ENCODE data around the gene TRIP6. TPM values are rescaled to one million over a fixed set of nuclear protein-coding genes. Genes with fewer than 3 reads are reported as not detected.
A peak's percentile ranks its signal among the peaks of the same experiment; 100 is the strongest.

TRIP6 gene
- total and polyA plus RNA-seq, 2 experiments from 2014 or later: 57.5 to 70.3 TPM

DNA sequence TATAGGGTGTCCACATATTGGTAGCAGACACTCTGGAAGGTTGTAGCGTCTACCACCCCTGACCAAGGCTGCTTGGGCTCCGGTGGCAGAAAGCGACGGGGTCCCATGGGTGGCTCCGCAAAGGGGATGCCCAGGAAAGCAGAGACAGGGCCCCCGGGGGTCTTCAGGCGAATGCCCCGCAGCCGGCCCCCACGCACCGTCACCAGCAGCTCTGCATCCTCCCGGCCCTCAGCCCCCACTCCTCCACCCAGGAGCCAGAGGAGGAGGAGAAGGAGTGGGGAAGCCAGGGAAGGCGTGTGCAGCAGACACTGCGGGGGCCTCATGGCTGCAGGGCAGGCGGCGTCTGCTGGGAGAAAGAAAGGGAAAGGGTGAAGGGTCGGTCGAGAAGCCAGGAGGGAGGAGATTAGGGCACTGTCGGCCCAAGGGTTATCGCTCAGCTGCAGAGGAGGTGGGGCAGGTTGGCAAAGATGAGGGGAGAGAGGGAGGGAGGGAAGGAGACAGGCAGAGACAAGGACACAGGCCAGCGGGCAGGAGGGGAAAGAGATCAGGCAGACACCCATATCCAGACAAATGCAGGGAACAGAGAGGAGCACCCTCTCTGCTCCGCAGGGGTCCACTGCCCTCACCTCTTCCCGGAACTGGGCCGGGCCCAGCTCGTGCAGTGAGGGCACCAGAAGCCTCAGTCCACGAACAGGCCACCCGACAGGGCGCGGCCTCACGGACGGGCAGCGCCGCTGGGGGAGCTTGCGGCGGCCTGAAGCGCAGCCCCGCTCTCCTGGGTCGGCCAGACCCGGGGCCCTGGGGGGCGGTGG is 26.9 kb downstream of the TRIP6 start:
- no peaks in the 10 kb centered on the region for H3K9me3 ChIP-seq (ENCODE audit: low read depth)
- TF ChIP-seq, protein P1, sequence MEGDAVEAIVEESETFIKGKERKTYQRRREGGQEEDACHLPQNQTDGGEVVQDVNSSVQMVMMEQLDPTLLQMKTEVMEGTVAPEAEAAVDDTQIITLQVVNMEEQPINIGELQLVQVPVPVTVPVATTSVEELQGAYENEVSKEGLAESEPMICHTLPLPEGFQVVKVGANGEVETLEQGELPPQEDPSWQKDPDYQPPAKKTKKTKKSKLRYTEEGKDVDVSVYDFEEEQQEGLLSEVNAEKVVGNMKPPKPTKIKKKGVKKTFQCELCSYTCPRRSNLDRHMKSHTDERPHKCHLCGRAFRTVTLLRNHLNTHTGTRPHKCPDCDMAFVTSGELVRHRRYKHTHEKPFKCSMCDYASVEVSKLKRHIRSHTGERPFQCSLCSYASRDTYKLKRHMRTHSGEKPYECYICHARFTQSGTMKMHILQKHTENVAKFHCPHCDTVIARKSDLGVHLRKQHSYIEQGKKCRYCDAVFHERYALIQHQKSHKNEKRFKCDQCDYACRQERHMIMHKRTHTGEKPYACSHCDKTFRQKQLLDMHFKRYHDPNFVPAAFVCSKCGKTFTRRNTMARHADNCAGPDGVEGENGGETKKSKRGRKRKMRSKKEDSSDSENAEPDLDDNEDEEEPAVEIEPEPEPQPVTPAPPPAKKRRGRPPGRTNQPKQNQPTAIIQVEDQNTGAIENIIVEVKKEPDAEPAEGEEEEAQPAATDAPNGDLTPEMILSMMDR (IDR thresholded peaks at IDR 0.05; ENCODE audit: poor library complexity): no peak
- no peak for TF ChIP-seq EZH2 (IDR thresholded peaks at IDR 0.05; ENCODE audit: borderline replicate concordance)
- no peak for TF ChIP-seq EZH2phosphoT487 (IDR thresholded peaks at IDR 0.05; ENCODE audit: low read depth, severe bottlenecking, unreplicated experiment)
- H4K20me1 ChIP-seq (ENCODE audit: insufficient read depth, poor library complexity, severe bottlenecking): no peaks in the 10 kb centered on the region
- H3K36me3 ChIP-seq (replicated peaks; ENCODE audit: insufficient read depth, low read depth): no peaks in the 10 kb centered on the region
- DNase-seq (ENCODE audit: low spot score): no peak
- no peak overlapping the region for H3K27ac ChIP-seq
- WGBS (ENCODE audit: low lambda C conversion rate, missing lambda C conversion rate): 45% methylated on average over 31 of the region's 40 CpGs
- H3K4me3 ChIP-seq: no peak overlapping the region
- H3K4me1 ChIP-seq (ENCODE audit: insufficient read depth): peaks cover 29% of the 10 kb centered on the region
- no peak overlapping the region for H2AFZ ChIP-seq
- peaks cover 14% of the 10 kb centered on the region for H3K27me3 ChIP-seq
- H3K79me2 ChIP-seq: peaks cover under 1% of the 10 kb centered on the region
- peak overlapping the region; percentile 100 for H3K4me2 ChIP-seq
- H3K9me2 ChIP-seq (replicated peaks; ENCODE audit: insufficient read depth): no peaks in the 10 kb centered on the region

DNA sequence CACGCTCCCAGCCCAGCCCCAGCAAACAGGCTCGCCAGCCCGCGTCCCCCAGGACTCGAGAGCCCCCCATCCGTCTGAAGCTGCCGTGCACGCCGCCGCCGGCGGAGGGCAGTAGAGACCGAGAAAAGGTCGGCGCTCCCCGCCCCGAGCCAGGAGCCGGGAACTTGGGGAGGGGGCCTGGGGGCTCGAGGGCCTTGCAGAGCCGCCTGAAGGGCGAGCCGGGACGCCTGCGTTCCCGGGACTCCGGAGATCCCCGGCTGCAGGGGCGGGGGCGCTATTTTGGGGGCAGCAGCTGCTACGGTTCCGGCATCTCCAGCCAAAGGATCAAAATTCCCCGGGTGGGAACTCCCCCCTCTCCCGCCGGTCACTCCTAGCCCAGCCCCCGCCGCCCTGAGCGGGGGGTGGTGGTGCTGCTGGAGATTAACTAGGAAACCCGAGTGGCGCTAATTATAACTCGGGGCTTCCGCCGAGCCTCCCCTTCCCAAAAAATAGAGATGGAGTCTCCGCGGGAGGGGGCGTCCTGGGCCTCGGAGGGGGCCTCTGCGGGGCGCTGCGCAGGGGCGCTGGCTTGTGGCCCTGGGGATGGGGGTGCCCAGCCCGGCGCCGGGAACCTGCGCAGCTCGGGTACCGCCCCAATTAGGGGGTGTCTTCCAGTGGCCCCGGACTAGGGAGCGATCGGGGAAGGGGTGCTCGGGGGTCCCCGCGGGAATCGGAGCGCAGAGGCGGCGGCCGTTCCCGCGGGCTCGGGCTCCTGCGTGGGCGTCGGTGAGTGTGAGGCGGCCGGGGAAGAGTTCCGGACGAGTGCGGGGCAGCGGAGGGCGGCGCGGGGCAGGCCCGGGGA is 27.9 kb downstream of the TRIP6 start:
- Histone ChIP-seq H3K27ac (no peak overlapping the region), H3K4me1 (ENCODE audit: insufficient read depth) (peaks cover 28% of the 10 kb centered on the region)

DNA sequence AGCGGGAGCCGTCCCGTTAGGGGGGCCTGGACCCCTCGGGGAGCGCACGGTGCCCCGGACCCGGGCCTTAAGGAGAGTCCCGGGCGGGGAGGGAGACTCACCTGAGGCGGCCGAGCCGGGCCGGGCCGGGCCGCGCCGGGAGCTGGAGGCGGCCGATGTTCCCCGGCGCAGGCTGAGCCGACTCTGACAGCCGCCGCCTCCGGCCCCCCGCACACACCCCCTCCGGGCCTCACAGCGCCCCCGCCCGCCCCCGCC is 28.4 kb downstream of the TRIP6 start, which contains the start of gene ACHE:
Gene ACHE, minus strand, starts transcription at position 188 of the 255 bp plus-strand sequence. CDS start 1,656 bp downstream, outside the sequence.
- Histone ChIP-seq H3K9me2 (replicated peaks; ENCODE audit: insufficient read depth) (no peaks in the 10 kb centered on the region), H3K27ac (peak within 1 kb of the TSS; percentile 62), H3K36me3 (replicated peaks; ENCODE audit: insufficient read depth, low read depth) (no peaks in the 10 kb centered on the region), H4K20me1 (ENCODE audit: insufficient read depth, poor library complexity, severe bottlenecking) (no peaks in the 10 kb centered on the region), H3K27me3 (peaks cover 14% of the 10 kb centered on the region), H2AFZ (peak within 1 kb of the TSS; percentile 66), H3K4me2 (peak within 1 kb of the TSS; percentile 100), H3K4me3 (peak within 1 kb of the TSS; percentile 78), H3K9me3 (ENCODE audit: low read depth) (no peaks in the 10 kb centered on the region), H3K4me1 (ENCODE audit: insufficient read depth) (peaks cover 23% of the 10 kb centered on the region), H3K79me2 (no peaks in the 10 kb centered on the region)
- no peak for DNase-seq (ENCODE audit: low spot score)
- TF ChIP-seq EZH2phosphoT487 (IDR thresholded peaks at IDR 0.05; ENCODE audit: low read depth, severe bottlenecking, unreplicated experiment): no peak
- TF ChIP-seq EZH2 (IDR thresholded peaks at IDR 0.05; ENCODE audit: borderline replicate concordance): no peak
- TF ChIP-seq, protein P1 (IDR thresholded peaks at IDR 0.05; ENCODE audit: poor library complexity): no peak
- WGBS (ENCODE audit: low lambda C conversion rate, missing lambda C conversion rate): no CpG with 5 or more reads among the region's 32 CpGs

More for the DNA sequence above, 27.9 kb downstream of the TRIP6 start:
- H3K79me2 ChIP-seq: no peaks in the 10 kb centered on the region
- 2% methylated on average over 34 of the region's 83 CpGs for WGBS (ENCODE audit: low lambda C conversion rate, missing lambda C conversion rate)
- H3K4me3 ChIP-seq: peak overlapping the region; percentile 78
- H3K9me2 ChIP-seq (replicated peaks; ENCODE audit: insufficient read depth): no peaks in the 10 kb centered on the region
- no peaks in the 10 kb centered on the region for H4K20me1 ChIP-seq (ENCODE audit: insufficient read depth, poor library complexity, severe bottlenecking)
- peak overlapping the region; percentile 100 for H3K4me2 ChIP-seq
- H2AFZ ChIP-seq: peak overlapping the region; percentile 66
- TF ChIP-seq EZH2phosphoT487 (IDR thresholded peaks at IDR 0.05; ENCODE audit: low read depth, severe bottlenecking, unreplicated experiment): no peak
- TF ChIP-seq, protein P1 (IDR thresholded peaks at IDR 0.05; ENCODE audit: poor library complexity): peak; percentile 96
- no peak for TF ChIP-seq EZH2 (IDR thresholded peaks at IDR 0.05; ENCODE audit: borderline replicate concordance)
- H3K36me3 ChIP-seq (replicated peaks; ENCODE audit: insufficient read depth, low read depth): no peaks in the 10 kb centered on the region
- no peaks in the 10 kb centered on the region for H3K9me3 ChIP-seq (ENCODE audit: low read depth)
- DNase-seq (ENCODE audit: low spot score): peak; percentile 81
- H3K27me3 ChIP-seq: peaks cover 14% of the 10 kb centered on the region
